Measurements from ENCODE around the gene CNTN1. TPM values are rescaled to one million over a fixed set of nuclear protein-coding genes. Genes with fewer than 3 reads are reported as not detected.

The CNTN1 gene
- not detected in 2 replicates for total RNA-seq

GRCh38 chr12:40691913-40692764 is at the start of gene CNTN1:
TSS of gene CNTN1 (plus strand) at chr12:40692439.

Data from cardiac ventricle fibroblast (primary cell).